A549 (cell line): ENCODE measurements around the gene SLC49A3.

Source experiments
- CTCF ChIP-seq: fragments of >200 bp; sonication (Bioruptor Twin); formaldehyde crosslinking; IDR thresholded peaks from 3 replicates; pipeline ENCODE4 v1.5.1; 2016
- EP300 ChIP-seq, 2 experiments: fragments of >200 bp; sonication (Bioruptor Twin); formaldehyde crosslinking; IDR thresholded peaks; 2 replicates in 1 of 2; 3 replicates in 1 of 2; pipeline ENCODE4 v1.6.1; 2016 to 2017
- NPAS2 ChIP-seq: fragments of 250-450 bp; sonication (Bioruptor Pico); IDR thresholded peaks from 2 replicates; pipeline ENCODE4 v1.8.0; 2022; ENCODE audit warnings: mild to moderate bottlenecking, moderate library complexity, borderline replicate concordance
- PHF8 ChIP-seq: fragments of 200-600 bp; sonication (generic); IDR thresholded peaks from 2 replicates; pipeline ENCODE4 v1.6.1; 2016; ENCODE audit warnings: low read depth, mild to moderate bottlenecking, antibody characterized with exemption, moderate library complexity, borderline replicate concordance
- POLR2A ChIP-seq: IDR thresholded peaks from 2 replicates; pipeline ENCODE4 v1.6.1; 2012; ENCODE audit warnings: mild to moderate bottlenecking, low read length
- REST ChIP-seq: fragments of 200-600 bp; sonication (generic); IDR thresholded peaks from 2 replicates; pipeline ENCODE4 v1.6.1; 2016; ENCODE audit warnings: antibody characterized with exemption, mild to moderate bottlenecking, moderate library complexity
- ZFP36 ChIP-seq: fragments of 450-650 bp; IDR thresholded peaks from 2 replicates; pipeline ENCODE4 v1.6.1; 2014; ENCODE audit warnings: borderline replicate concordance; ENCODE audit not compliant: partially characterized antibody

- TF ChIP-seq NPAS2 (CRISPR knock-in tag) (no peak), CTCF (no peak), EP300 (IDR thresholded peaks at IDR 0.05) (no peak), POLR2A (no peak), PHF8 (no peak), ZFP36 (no peak), REST (no peak)
Observed at GRCh38 chr4:707929-708630, 19.1 kb upstream of the SLC49A3 start.
